BJ (cell line): Measurements from ENCODE around the gene ATP8B4. TPM values are rescaled to one million over a fixed set of nuclear protein-coding genes. Genes with fewer than 3 reads are reported as not detected.

Experiments used
- CTCF ChIA-PET: fragments of 350-600 bp; formaldehyde crosslinking; extraction: SDS; loops from one replicate; lab custom pipeline; 2021; ENCODE audit warnings: antibody characterized with exemption, inconsistent platforms; lab: Yijun Ruan, JAX
- POLR2A ChIA-PET: fragments of 300-600 bp; sonication (Branson Sonifier 250); formaldehyde crosslinking; extraction: SDS; loops from one replicate; lab custom pipeline; 2021; ENCODE audit warnings: antibody characterized with exemption; lab: Charles Lee
- DNase-seq: peaks from one replicate; pipeline ENCODE4 v3.0.0-alpha.2; 2011; ENCODE audit warnings: low read depth
- H3K27me3 ChIP-seq: 2 replicates; pipeline ENCODE4 v1.6.0; 2011; ENCODE audit warnings: low read length; ENCODE audit not compliant: control insufficient read depth, insufficient read depth
- H3K36me3 ChIP-seq: 2 replicates; pipeline ENCODE4 v1.5.1; 2011; ENCODE audit warnings: low read length; ENCODE audit not compliant: control insufficient read depth, insufficient read depth
- H3K4me3 ChIP-seq: 2 replicates; pipeline ENCODE4 v1.5.1; 2011; ENCODE audit warnings: low read depth, mild to moderate bottlenecking, control low read depth, low read length
- polyA plus RNA-seq: library from polyadenylated mRNA; depleted of rRNA; stranded (reverse); fragments of >200 nt; gene quantifications from 2 replicates; pipeline ENCODE4 v1.2.3, GENCODE V29; 2011
- TF ChIP-seq, protein P1 (sequence below): IDR thresholded peaks from 2 replicates; pipeline ENCODE4 v1.5.1; 2011; ENCODE audit warnings: low read depth, mild to moderate bottlenecking, control low read depth, inconsistent platforms, low read length, moderate library complexity; ENCODE audit not compliant: insufficient read depth

ATP8B4 gene
- polyA plus RNA-seq, 1 experiment: 0.23 TPM

GRCh38 chr15:49881433-49881832 lies 237.6 kb downstream of the ATP8B4 start:
- DNase-seq: no peak
- Histone ChIP-seq H3K4me3 (no peak overlapping the region), H3K36me3 (no peaks in the 10 kb centered on the region), H3K27me3 (no peaks in the 10 kb centered on the region)
- TF ChIP-seq, protein P1, sequence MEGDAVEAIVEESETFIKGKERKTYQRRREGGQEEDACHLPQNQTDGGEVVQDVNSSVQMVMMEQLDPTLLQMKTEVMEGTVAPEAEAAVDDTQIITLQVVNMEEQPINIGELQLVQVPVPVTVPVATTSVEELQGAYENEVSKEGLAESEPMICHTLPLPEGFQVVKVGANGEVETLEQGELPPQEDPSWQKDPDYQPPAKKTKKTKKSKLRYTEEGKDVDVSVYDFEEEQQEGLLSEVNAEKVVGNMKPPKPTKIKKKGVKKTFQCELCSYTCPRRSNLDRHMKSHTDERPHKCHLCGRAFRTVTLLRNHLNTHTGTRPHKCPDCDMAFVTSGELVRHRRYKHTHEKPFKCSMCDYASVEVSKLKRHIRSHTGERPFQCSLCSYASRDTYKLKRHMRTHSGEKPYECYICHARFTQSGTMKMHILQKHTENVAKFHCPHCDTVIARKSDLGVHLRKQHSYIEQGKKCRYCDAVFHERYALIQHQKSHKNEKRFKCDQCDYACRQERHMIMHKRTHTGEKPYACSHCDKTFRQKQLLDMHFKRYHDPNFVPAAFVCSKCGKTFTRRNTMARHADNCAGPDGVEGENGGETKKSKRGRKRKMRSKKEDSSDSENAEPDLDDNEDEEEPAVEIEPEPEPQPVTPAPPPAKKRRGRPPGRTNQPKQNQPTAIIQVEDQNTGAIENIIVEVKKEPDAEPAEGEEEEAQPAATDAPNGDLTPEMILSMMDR: no peak
- ChIA-PET POLR2A (no interaction called here), CTCF (interaction anchor here (0.8 kb wide), 1 partner anchor 25 kb away, joined by 3 read pairs; no protein-coding TSS in a partner anchor)

- POLR2A ChIA-PET: interaction anchor here (0.7 to 0.8 kb wide), 3 partner anchors 47 to 257 kb away, joined by 3 read pairs; partner anchors contain the start of gene DTWD1
- CTCF ChIA-PET: interaction anchor here (1.3 to 2.4 kb wide), 4 partner anchors 12 to 174 kb away, joined by 3 to 9 read pairs (median 4); no protein-coding TSS in a partner anchor
- DNase-seq: peak; percentile 34
- H3K27me3 ChIP-seq: no peaks in the 10 kb centered on the region
- no peaks in the 10 kb centered on the region for H3K36me3 ChIP-seq
- H3K4me3 ChIP-seq: no peak overlapping the region
- TF ChIP-seq, protein P1: no peak
These were observed 241.0 kb downstream of the ATP8B4 start for GRCh38 chr15:49877873-49878521.

DNA sequence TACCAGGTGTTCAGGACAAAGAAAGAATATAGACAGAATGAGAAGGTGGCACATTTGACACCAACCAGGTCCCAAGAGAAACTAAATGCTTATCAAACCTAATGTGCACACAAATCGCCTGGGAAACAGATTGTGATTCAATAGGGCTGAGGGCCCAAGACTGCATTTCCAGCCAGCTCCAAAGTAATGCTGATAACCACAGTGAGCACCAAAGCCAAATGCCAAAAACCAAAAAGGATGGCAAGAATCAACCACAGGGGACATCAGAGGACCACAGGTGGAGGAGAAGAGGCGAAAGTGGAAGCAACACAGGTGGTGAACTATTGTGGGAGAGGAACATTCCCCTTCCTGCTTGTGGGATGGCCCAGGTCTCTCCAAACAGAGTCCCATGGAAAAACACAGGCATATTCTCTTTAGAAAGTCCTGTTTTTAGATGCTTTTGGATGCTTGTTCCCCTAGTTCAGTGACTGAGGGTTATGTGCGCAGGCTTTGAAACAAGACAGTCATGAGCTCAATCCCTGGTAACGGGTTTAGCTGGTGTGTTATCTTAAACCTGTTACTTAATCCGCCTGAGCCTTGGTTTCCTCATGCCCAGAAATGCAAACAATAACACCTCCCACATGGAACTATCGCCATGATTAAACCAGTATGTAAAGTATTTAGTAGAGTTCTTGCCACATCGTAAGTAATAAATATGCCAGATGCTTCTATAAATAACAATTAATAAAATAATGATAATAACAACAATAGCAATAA lies 241.7 kb downstream of the ATP8B4 start:
- H3K4me3 ChIP-seq: no peak overlapping the region
- ChIA-PET POLR2A (no interaction called here), CTCF (interaction anchor here (0.6 to 2.4 kb wide), 10 partner anchors 8 to 402 kb away, joined by 3 to 9 read pairs (median 4); no protein-coding TSS in a partner anchor)
- no peaks in the 10 kb centered on the region for H3K27me3 ChIP-seq
- TF ChIP-seq, protein P1: no peak
- DNase-seq: no peak
- H3K36me3 ChIP-seq: no peaks in the 10 kb centered on the region

DNA sequence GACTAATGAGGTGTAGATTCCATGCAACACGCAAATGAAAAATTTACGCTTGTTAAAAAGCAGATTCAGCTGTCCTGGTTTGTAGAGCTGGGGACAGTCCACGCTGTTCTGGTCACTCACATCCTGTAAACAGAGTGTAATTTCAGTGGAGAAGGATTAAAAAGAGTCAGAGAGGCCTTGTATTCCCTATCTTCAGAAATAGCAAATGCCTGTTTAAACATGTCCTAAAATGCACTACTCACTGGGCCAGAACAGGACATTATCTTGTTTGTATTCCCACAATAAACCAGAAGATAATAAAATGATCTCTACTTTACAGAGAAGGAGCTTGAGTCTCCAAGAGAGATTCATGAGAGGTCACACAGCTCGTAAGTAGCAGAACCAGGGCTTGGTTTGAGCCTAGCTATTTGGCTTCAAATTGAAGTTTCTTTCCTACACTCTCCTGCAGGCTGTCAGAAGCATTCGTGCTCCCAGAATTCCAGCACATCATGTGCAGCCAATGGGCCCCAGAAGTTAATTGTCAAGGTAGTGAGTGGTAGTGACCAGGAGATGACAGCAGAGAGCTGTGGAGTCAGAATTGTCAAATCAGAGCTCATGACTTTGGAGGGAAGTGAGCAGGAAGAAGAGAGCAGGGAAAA lies 242.5 kb downstream of the ATP8B4 start:
- POLR2A ChIA-PET: no interaction called here
- no peak overlapping the region for H3K4me3 ChIP-seq
- TF ChIP-seq, protein P1: no peak
- no peaks in the 10 kb centered on the region for H3K36me3 ChIP-seq
- CTCF ChIA-PET: interaction anchor here (0.6 to 2.4 kb wide), 8 partner anchors 9 to 403 kb away, joined by 3 to 9 read pairs (median 4); no protein-coding TSS in a partner anchor
- no peak for DNase-seq
- no peaks in the 10 kb centered on the region for H3K27me3 ChIP-seq

- TF ChIP-seq, protein P1: no peak
- H3K4me3 ChIP-seq: no peak overlapping the region
- no peaks in the 10 kb centered on the region for H3K36me3 ChIP-seq
- no peak for DNase-seq
- ChIA-PET CTCF (interaction anchor here (1.2 to 1.8 kb wide), 3 partner anchors 10 to 16 kb away, joined by 3 to 7 read pairs (median 4); no protein-coding TSS in a partner anchor), POLR2A (no interaction called here)
- no peaks in the 10 kb centered on the region for H3K27me3 ChIP-seq
These were observed 243.6 kb downstream of the ATP8B4 start for GRCh38 chr15:49875392-49875791.
